ENCODE data around the gene SIK1.
"Not testable (repeated sequence)": the region's sequence is repeated elsewhere in the genome, so short reads cannot be mapped to it uniquely, and the experiment has no call there.

- TF ChIP-seq CTCF (IDR thresholded peaks at IDR 0.05; ENCODE audit: insufficient read depth, low read length, poor library complexity, severe bottlenecking); EZH2phosphoT487 (conservative IDR thresholded peaks at IDR 0.05; ENCODE audit: low read length): not testable (repeated sequence)
Measured at GRCh38 chr21:43450287-43450686, 23.4 kb upstream of the SIK1 start.

Data from SU-DHL-6 (cell line).